Stimulated activated CD8-positive, alpha-beta memory T cell treated with anti-CD3 and anti-CD28 coated beads, Interleukin-12 subunit alpha, Interleukin-12 subunit beta, amount 100 ng/mL, for 1 hour (primary cell): ENCODE measurements around the gene DPCD.
"Not testable (repeated sequence)": the region's sequence is repeated elsewhere in the genome, so short reads cannot be mapped to it uniquely, and the experiment has no call there.

Experiments
- DNase-seq: peaks from one replicate; pipeline ENCODE4 v3.0.0-alpha.2; 2020; ENCODE audit warnings: low read depth

Gene DPCD

DNA sequence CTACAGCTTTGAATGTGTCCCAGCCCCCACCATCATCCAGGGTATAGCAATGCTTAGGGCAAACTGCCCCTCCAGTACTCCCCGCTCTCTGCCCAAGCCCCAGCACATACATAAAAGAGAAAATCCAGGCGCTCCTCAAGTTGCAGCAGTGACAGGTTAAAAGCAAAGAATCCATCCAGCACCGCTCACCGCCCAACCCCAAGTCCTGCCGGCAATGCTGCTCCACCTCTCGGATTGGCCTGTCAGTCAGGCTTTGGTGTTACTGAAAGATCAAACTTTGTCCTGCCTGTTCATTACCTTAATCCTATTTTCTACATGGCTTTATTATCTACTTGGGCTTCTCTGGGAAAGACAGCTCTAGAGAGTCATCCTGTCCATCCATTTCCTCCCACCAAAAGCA, 31.9 kb downstream of the DPCD start:
- DNase-seq: no peak

- no peak for DNase-seq
Observed at GRCh38 chr10:101623528-101623927, 35.4 kb downstream of the DPCD start.

- DNase-seq: no peak
Observed at GRCh38 chr10:101624526-101625102, 36.5 kb downstream of the DPCD start.

- no peak for DNase-seq
Observed at GRCh38 chr10:101625821-101626412, 37.8 kb downstream of the DPCD start.

DNA sequence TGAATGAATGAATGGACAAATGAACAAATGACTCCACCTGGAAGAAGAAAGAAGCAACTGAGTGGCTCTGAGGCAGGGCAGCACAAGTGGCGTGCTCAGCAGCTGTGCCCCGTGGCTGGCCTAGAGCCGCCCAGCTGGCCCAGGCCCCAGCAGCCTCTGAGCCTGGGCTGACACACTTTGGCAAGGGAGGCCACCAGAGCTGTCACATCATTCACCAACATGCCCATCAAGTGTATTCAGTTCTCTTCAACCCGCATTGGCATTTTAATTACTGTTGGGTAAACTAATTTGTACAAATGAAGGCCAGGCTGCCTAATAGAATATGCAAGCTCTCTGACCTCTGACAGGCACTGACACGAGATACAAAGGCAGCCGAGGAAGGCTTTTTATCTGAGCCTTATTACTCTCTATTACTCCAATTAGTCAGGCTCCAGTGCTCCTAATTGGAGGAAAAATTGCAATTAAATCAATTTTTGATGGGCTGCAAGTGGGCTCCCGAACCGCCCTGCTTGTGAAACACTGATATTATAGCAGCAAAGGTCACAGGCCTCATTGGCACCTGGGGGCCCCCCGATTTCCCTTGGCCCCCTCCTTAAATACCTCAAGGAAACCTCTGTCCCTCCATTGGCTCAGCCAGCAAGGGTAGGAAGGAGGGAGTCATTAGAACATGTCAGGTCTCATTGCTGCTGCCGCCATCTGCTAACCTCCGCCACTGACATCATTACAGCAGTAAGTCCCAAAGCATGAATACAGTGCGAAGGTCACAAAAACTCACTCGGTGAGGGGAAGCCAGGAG, 41.9 kb downstream of the DPCD start:
- no peak for DNase-seq

GRCh38 chr10:101630633-101630920, 42.5 kb downstream of the DPCD start:
- DNase-seq: no peak

DNA sequence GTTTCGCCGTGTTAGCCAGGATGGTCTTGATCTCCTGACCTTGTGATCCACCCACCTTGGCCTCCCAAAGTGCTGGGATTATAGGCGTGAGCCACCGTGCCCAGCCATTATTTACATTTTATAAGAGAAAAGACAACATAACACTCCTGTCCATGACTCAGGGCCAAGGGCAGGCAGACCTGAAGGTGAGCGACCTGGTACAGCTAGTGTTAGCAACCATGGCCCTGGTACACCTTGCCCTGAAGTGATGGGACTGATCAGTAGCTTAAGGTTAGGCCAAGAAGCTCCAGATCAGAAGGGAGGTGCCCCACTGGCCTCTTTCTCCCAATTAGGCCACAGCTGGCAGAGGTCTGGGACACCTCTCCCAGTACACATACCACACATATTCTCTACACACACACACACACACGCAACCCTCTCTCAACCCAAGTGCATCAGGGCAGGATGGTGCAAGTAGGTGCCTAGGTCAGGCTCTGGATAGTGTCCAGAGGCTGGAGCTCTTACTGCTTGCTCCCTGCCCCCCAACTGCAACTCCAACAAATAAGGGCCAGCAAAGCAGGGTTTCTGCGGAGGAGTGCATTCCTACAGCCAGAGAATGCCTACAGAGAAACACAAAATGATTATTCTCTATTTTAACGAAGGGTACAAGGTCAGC, 43.8 kb downstream of the DPCD start:
- DNase-seq: no peak

- not testable (repeated sequence) for DNase-seq
Observed at GRCh38 chr10:101633510-101633909, 45.4 kb downstream of the DPCD start.

DNA sequence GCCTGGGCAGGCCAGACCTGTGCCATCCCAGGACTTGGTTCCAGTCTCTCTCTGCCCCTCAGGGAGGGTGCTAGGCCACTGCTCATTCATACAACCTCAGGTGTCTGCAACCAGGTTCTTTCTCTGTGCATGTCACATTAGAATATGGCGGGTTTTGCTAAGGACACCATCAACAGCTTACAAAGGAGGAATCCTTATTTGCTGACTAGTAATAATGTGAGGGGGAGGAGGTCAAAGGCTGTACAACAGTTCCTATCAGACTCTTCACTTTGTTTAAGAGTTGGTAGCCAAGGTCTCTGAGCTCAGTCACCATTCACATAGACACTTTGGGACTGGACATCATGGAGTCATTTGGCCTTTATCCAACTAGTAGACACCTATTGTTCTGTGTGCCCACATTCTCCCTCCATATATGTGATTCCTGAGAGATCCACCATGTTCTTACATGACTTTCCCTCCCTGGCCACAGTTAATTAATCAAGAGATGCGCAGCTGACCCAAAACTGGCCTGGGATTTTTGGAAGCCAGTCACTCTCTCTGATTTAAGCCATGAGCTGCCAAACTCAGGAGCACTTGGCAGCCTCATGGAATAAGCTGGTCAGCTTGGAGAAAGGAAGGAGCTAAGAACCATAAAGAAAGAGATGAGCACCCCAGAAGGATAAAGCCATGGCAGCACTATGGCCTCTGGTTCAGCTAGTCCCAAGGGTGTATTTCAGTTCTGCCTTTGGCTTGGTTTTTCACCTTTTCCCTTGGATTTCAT, 51.2 kb downstream of the DPCD start:
- DNase-seq: no peak

- DNase-seq: no peak
Observed at GRCh38 chr10:101643546-101643945, 55.4 kb downstream of the DPCD start.

DNA sequence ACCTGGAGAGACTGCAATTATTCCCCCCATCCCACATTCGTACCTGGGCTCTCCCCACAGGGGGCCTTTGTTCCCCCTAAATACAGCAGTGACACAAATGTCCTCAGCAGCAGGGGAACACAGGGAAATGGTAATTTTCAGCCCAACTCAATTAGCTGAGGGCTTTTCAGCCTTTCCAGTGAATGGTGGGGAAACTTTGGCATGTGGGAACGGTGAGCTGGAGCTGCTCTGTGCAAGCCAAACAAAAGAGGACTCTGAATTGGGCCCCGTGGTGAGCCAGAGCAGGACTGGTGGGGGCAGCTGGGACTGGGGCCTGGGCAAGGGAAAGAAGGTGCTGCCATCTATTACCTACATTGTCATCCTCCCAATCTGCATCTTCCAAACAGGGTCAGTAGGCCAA, 55.9 kb downstream of the DPCD start:
- no peak for DNase-seq

DNA sequence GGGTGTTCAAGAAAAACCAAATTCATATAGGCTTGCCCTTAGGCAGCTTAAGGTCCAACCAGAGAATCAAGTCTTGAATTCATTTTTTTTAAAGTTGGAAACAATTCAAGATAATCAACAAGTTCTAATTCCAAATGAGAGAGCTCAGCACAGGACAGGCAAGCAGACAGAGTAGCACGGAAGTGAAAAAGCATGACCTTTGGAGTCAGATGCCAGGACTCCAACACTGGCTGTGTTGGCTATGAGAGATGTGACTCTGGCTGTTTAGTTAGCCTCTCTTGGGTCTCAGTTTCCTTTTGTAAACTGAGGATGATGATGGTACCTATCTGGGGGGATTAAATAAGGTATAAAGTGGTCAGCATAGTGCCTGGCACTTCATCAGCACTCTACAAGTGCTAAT, 57.5 kb downstream of the DPCD start:
- no peak for DNase-seq

DNA sequence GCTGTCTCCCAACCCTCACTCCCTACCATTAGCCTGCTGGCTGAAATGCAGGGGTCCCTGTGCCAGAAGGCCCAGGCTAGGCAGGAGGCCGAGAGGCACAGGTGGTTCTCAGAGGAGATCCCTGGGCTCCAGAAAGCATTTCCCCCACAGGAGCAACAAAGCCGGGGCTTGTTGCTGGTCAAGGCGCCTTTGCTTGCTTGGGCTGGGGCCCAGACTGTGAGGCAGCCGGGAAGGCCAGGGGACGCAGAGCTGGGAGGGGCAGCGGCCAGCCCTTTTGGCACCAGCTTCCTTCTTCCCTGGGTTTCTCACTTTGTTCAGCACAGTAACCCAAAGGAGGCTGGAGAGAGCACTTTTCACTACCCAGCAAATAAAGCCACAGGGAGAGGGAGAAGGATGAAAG, 58.2 kb downstream of the DPCD start:
- DNase-seq: no peak

GRCh38 chr10:101647255-101647654, 59.1 kb downstream of the DPCD start:
- DNase-seq: no peak

GRCh38 chr10:101649525-101650085, 61.5 kb downstream of the DPCD start:
- no peak for DNase-seq

DNA sequence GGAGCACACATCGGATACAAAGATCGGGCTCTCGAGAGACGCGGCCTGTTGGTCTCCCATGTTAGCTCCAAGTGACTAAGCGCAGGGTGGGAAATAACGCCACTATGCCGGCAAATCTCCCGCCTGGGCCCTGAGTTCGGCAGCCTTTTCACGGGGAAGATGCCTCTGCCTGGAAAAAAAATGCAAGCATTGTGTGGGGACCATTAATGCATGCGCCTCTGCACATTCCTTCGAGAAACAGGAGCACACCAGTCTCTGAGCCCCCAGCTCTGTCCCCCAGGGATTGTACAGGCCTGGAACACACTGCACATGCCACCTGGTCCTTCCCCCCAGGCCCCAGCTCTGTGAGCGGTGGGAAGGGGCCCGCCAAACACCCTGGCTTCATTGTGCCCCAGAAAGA, 62.7 kb downstream of the DPCD start:
- DNase-seq: no peak

- DNase-seq: no peak
Observed at GRCh38 chr10:101651336-101651735, 63.2 kb downstream of the DPCD start.

DNA sequence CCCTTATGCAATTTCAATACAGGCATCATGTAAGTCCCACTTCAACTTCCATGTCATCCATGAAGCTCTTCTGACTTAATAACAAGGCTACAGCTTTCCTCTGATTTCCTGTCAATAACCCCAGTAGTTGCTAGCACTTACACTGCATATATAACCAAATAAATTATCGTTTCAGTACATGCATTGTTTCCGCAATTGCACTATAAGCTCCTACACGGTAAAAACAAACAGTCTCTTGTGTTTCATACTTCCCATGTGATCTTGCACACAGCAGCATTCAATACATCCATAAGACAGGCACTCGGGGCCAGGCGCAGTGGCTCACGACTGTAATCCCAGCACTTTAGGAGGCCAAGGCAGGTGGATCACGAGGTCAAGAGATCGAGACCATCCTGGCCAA, 65.4 kb downstream of the DPCD start:
- DNase-seq: no peak

- no peak for DNase-seq
Observed at GRCh38 chr10:101655570-101655969, 67.4 kb downstream of the DPCD start.

DNA sequence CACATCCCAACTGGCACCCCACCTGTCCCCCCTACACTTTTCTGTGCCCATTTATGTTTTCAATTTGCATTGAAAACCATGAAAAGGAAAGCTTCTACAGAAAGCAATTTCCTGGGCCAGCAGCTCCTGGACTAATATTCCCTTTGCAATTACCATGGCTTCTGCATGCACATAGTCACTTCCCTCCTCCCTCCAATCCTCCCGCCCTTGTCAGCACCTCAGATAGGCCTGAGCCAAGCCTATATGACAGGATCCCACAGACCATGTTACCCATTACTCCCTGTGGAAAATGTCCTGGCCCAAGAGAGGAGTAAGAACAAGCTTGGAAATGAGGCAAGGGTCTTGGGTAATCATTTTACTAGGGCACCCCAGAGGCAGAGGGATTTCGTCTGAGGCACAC, 68.8 kb downstream of the DPCD start:
- no peak for DNase-seq

DNA sequence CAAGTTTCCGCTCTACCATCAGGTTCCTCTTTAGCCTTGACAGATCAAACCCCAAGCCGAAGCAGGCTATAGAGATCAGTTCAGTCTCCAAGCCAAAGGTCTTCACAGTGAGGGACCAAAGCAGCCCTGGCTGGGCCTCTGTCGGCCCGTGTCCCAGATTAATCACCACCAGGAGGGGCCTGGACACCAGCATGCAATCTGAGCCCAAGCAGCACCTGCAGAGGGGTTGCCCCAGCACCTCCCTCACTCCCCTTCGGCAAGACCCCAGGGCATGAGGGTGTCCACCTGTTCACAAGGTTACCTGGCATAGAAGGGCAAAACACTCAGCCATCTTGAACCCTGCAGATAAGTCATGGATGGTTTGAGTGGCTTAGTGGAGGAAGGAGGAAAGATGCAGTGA, 70.9 kb downstream of the DPCD start:
- no peak for DNase-seq
